ENCODE results near the gene STEAP1B.
"Not testable (repeated sequence)": the region's sequence is repeated elsewhere in the genome, so short reads cannot be mapped to it uniquely, and the experiment has no call there.

The STEAP1B gene

GRCh38 chr7:22499888-22500689, at the start of gene STEAP1B:
TSS of gene STEAP1B (minus strand) at chr7:22500188. CDS start at chr7:22494855, 5,333 bp downstream.
- peak; percentile 87 for DNase-seq (ENCODE audit: low spot score)

DNA sequence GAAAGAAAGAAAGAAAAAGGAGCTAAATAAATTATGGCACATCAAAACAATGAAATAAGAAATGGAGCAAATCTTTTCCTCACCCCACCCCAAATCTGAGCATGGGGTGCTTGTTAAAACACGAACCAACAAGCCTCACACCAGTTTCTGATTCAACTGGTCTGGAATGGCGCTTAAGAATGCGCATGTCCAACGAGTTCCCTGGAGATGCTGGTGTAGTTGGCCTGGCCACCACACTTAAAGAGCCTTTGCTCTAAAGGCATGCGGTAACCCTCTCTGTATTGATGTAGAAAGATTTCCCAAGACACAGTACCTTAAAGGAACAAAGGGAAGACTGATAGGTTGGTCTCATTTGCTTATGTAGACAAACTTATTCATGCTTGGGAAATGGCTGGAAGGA, 49.1 kb upstream of the STEAP1B start:
- no peak for DNase-seq (ENCODE audit: low spot score)

DNA sequence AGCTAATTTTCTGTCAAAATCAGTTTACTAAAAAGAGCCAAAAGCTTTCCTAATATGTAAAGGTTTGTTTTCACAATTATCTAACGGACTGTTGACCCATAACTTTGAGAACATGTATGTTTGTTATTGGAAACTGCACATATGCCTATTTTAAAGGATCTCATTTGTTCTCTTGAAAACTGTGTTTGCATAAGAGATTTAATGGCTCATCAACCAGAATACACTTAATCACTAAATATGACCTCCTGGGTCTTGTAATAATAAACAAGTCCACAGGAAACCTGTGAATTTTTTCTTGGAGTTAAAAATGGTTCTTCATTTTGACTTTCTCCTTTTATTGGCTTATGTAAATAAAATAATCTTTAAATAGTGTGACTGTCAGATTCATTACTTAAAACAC, 48.3 kb upstream of the STEAP1B start:
- no peak for DNase-seq (ENCODE audit: low spot score)

DNA sequence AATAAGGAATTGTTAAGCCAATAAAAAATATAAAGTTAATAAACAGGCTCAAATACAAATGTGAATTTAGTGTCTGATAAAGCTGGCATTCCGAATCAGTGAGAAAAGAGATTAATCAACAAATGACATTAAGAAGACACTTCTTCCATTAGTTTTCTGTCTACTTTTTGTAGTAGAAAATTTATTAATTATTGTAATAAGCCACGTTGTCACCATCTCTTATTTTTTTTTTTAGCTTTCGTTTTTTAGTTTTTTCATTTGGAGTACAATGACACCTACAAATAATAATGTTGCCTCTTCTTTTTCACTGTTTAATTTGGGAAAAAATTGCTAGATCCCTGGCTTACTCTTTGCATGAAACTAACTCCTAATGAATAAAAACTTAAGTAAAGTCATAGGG, 46.8 kb upstream of the STEAP1B start:
- no peak for DNase-seq (ENCODE audit: low spot score)

DNA sequence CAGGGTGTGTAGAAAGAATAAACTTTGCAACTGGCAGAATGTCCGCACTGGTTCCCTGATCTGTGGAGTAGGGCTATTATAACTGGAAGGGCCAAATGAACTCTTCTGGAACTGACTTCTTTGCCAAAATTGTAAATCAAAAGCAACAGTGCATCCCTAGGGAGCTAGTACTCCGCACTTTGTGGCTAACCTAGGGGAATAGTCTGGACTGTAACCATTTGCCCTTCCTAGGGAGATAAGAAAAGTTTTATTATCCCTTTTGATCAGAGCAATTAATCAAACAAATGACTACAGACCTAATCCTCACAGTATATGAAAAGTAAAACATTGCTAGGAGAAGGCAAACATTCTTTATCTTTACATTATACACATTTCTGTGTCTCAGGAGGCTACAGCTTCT, 45.5 kb upstream of the STEAP1B start:
- DNase-seq (ENCODE audit: low spot score), result no peak

GRCh38 chr7:22544245-22544644, 44.3 kb upstream of the STEAP1B start:
- no peak for DNase-seq (ENCODE audit: low spot score)

GRCh38 chr7:22543169-22543568, 43.2 kb upstream of the STEAP1B start:
- DNase-seq (ENCODE audit: low spot score), result no peak

DNA sequence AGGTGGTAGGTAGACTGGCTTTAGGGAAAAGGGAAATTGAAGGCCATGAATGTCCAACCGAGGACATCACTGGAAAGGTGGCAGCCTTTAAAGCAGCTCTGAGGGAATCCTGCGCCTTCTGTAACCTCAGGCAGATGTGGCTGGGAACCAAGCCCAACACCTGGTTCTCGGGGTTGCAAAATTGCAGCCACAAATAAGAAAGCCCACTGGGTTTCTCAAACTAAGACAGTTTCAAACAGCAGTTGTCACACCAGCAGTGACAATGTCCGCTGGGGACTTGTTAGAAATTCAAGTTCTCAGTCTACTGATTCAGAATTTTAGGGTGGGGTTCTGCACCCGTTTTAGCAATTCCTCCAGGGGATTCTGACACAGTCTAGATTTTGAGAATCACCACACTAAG, 42.7 kb upstream of the STEAP1B start:
- no peak for DNase-seq (ENCODE audit: low spot score)

- DNase-seq (ENCODE audit: low spot score), result no peak
These were observed 42.3 kb upstream of the STEAP1B start for GRCh38 chr7:22542254-22542653.

- no peak for DNase-seq (ENCODE audit: low spot score)
These were observed 41.8 kb upstream of the STEAP1B start for GRCh38 chr7:22541789-22542188.

DNA sequence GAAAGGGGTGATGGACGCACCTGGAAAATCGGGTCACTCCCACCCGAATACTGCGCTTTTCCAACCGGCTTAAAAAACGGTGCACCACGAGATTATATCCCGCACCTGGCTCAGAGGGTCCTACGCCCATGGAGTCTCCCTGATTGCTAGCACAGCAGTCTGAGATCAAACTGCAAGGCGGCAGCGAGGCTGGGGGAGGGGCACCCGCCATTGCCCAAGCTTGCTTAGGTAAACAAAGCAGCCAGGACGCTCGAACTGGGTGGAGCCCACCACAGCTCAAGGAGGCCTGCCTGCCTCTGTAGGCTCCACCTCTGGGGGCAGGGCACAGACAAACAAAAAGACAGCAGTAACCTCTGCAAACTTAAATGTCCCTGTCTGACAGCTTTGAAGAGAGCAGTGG, 28.5 kb upstream of the STEAP1B start:
- DNase-seq (ENCODE audit: low spot score), result not testable (repeated sequence)

- not testable (repeated sequence) for DNase-seq (ENCODE audit: low spot score)
These were observed 24.5 kb upstream of the STEAP1B start for GRCh38 chr7:22524353-22524947.

GRCh38 chr7:22523478-22524352, 23.7 kb upstream of the STEAP1B start:
- DNase-seq (ENCODE audit: low spot score), result not testable (repeated sequence)

DNA sequence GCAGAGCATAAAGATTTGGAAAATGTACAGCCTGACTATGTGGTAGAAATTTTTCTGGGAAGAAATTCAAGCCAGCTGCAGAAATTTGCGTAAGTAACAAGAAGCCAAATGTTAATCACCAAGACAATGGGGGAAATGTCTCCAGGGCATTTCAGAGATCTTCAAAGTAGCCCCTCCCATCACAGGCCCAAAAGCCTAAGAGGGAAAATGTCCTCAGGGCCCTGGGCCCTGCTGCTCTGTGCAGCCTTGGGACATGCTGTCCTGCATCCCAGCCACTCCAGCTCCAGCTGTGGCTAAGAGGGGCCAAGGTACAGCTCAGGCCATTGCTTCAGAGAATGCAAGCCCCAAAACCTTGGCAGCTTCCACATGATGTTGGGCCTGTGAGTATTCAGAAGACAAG, 19.6 kb upstream of the STEAP1B start:
- not testable (repeated sequence) for DNase-seq (ENCODE audit: low spot score)

DNA sequence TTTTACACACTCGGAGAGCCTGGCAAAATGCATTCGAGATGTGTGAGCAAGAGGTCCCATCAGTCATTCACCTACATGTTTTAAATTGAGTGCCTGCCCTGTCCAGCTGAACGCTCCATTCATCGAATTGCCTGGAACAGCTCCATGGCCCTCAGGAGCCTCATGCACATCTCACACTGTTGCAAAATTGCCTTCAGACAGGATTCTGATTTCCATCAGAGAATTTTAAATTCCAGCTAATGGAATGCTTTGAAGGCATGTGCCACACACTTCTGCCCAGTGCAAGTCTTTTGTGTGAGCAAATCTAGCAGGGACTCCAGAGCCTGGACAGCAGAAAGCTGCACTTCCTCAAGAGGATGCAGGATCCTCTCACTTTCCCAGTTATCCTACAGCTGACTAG, 17.0 kb upstream of the STEAP1B start:
- DNase-seq (ENCODE audit: low spot score), result not testable (repeated sequence)

GRCh38 chr7:22514963-22515362, 15.0 kb upstream of the STEAP1B start:
- DNase-seq (ENCODE audit: low spot score), result not testable (repeated sequence)

- DNase-seq (ENCODE audit: low spot score), result not testable (repeated sequence)
These were observed 7.3 kb upstream of the STEAP1B start for GRCh38 chr7:22507320-22507719.

DNA sequence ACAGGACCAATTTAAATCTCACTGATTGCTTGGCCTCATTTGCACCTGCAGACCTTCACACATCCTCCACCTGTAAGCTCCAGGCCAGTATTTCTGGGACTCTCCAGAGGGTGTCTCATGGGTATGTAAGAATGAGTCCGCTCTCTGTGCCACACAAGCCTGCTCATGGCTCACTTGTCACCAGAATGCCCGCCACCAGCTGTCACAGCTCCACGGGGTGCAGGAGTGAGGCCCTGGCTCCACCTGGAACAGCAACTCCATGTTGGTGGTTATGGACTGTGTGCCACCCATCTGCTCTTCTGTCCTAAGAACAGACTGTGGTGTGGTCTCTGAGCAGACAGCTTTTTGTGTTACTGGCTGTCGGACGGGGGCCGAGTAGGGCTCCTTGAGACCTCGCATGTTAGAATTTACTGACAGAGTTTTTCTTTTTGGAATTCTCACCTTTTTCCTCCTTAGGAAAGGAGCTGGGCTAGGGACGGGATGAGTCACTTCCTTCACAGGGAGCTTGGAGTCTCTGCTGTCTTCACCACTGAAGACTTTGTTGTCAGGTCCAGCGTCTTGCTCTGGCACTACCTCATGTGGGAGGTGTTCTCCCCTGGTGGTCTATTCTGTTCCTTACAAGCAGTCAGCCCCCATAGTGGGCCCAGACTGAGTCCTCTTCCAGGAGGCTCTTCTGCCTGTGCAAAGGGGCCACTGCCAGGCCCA, 6.5 kb upstream of the STEAP1B start:
- not testable (repeated sequence) for DNase-seq (ENCODE audit: low spot score)

DNA sequence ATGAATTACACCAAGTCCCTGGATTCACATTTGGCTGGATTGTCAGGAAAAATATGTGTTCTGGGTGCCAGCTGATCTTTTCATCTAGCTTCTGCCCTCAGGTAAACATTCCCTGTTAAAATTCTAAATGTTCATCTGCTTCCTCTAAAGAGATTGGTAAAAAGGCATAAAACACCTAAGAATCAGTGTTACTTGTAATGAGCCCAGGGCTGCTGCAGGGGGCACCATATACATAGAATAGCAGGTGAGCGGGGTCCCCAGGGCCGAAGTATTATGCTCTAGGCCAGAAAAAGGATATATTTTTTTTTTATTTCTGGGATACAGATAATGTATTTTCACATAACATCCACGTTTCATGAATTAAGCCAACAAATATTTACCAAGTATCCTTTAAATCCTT, 4.5 kb upstream of the STEAP1B start:
- DNase-seq (ENCODE audit: low spot score), result not testable (repeated sequence)

DNA sequence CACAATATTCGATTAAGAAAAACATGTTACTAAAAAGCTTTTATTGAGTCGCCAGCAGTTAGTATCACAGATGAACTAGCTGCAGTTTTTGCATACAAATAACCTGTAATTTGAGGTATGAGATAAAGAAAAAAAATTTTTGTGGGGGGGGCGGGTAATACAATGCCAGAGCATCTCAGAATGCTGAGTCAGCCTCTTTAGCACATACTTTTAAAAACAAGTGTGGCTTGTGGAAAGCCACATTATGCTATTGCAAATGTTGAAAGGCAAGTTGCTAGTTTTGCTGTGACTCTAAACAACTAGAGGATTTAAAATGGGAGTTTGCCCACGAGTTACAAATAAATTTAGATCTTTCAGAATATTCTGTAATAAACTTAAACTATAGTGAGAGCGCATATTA, 2.1 kb upstream of the STEAP1B start:
- not testable (repeated sequence) for DNase-seq (ENCODE audit: low spot score)

- peak; percentile 65 for DNase-seq (ENCODE audit: low spot score)
These were observed 1.3 kb upstream of the STEAP1B start for GRCh38 chr7:22501336-22501735.

GRCh38 chr7:22499044-22499443, 944 bp downstream of the STEAP1B start:
- no peak for DNase-seq (ENCODE audit: low spot score)
